Stimulated activated CD8-positive, alpha-beta memory T cell treated with anti-CD3 and anti-CD28 coated beads, Interleukin-12 subunit alpha, Interleukin-12 subunit beta, amount 100 ng/mL, for 24 hours (primary cell): ENCODE results near the gene SMPD3.

Experiments
- DNase-seq: peaks from one replicate; pipeline ENCODE4 v3.0.0-alpha.2; 2020; ENCODE audit errors: extremely low read depth

Gene SMPD3

DNA sequence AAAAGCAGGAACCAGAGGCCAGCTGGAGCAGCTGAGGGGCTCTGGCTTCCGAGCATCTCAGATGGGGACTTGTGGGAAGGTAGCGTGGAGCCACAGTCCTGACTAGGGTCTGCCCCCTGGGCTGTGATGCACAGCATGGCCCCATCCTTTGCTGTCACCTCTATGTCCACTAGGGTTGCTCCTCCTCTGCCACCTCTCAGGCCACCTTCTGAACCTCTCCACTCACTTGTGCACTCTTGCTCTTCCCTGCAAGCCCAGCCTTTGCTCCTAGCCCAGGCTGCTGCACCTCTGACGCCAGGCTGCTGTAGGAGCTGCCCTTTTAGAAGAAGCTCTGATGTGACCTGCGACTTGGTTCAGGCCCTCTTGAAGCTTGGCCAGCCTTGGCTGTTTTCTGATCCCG lies 24.3 kb upstream of the SMPD3 start:
- DNase-seq = no peak

DNA sequence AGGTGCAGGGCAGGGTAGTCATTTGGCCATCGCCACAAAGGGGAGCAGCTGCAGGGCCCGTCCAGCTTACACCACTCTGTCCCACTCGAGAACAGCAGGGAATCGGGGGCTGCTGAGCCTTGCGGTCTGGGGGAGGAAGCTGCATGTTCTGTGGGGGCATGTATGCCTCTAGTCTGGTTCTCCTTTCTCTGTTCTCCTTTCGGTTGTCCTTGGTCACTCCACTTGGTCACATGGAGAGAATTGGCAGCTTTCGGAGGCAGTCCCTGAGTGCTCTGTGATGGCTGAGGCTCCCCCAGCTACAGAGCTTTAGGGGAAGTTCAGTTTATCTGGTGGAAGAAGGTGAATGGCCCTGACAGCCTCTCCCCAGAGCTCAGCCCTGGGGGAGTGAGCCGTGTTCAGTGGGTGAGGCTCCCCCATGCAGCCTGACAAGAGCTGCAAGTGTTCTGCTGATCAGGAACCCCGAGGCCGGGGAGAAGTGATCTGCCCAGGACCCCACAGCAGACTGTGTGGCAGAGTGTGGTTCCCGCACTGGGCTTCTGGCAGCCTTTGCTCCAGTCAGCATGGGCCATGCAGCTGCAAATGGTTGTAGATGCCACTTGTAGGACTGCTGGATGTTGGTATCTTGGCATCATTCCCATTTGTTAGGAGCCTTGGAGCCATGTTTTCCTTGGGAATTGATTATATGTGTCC lies 22.3 kb upstream of the SMPD3 start:
- no peak for DNase-seq

DNA sequence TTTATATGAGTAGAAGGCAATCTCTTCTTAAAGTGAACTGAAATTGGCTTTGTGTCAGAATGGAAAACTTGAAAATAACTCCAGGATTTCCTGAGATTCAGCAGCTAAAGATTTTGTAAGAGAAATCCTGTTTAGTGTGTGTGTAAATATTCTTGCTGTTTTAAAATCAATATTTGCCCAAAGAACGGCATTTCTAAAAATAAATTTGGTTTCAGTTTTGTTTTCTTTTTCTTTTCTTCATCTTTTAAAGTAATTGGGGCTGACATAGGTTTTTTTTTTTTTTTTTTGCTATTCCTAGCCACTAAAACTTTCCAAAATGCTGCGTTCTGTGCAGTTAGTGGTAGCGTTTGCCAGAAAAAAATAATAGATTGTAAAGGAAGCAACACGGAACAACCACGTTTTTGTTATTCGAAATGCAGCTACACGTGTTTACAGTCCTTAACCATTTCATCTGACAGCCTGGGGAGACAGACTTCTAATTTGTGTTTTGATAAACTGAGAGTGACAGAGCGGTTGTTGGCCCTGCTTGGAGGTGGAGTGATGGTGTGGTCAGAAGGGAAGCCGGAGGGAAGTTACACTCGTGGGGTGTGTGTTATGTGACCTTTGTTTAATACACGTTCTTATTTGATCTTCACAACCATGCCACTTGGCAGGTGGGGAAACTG lies 21.6 kb upstream of the SMPD3 start:
- DNase-seq = no peak

DNA sequence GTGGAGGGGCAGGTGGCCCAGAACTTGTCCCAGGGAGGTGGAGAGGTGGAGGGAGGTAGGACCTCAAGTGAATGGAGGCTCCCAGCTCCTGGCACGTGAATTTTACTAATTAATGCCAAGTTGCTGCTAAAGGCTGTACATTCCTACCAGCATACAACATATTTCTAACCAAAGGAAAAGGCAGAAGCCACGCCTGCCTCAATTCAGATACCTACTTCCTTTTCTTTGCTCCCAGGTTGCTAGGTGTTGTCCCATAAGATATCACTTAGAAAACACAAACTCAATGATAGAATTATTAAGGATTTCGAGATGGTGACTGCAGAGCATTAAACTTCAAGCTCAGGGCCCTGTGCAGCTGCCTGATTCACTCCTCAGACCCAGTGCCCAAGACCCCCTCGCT lies 20.5 kb upstream of the SMPD3 start:
- DNase-seq = no peak

DNA sequence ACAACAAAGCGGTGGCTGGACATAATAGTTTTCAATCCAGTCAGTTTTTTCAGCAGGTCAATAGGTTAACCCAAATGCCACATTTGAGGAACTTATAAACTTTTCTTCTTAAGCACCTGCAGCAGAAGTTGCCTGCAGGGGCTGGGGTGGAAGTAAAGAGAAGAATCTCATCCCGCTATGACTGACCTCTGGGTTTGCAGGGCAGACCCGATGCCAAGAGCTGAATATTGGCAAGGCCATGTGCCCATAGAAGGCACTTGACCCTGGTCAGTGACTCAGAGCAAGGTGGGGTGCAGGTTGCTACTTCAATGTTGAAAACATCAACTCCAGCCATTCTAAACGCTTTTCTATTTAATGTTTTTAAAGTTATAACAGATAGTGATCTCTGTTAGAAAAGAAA lies 17.9 kb upstream of the SMPD3 start:
- DNase-seq = no peak

DNA sequence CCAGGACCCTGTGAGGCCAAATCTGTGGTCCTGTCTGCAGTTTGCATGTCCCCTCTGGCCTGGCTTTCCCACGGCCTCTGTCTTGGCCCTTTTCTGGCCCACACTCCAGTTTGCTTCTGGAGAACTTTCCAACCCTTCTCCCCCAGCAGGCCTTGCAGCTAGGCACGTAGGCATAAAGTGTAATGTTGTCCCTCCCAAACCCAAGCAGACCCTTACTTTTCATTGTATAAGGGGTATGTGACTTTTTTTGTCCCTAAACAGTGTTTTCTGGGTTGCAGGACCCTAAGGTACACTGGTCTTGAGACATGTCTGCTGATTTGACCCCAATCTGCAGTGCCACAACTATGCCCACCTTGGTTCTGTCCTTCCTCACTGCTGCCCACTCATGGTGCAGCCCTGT lies 15.6 kb upstream of the SMPD3 start:
- no peak for DNase-seq

DNA sequence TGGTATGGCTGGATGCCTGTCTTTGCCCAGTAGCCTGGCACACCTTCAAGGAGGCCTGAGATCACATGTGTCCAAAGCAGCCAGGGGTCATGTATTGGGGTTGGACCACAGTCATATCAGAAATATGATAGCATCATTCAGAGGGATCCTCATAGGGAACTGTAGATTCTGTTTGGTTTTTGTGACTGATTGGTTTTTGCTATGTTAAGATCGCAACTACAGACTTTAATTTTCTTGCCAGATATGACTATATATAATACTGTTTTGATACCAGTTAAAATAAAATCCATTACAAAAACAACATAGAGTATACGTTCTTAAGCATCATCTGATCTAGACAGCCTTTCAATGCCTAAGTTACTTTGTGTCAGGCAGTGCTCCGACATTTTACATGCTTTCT lies 11.8 kb upstream of the SMPD3 start:
- DNase-seq = no peak

DNA sequence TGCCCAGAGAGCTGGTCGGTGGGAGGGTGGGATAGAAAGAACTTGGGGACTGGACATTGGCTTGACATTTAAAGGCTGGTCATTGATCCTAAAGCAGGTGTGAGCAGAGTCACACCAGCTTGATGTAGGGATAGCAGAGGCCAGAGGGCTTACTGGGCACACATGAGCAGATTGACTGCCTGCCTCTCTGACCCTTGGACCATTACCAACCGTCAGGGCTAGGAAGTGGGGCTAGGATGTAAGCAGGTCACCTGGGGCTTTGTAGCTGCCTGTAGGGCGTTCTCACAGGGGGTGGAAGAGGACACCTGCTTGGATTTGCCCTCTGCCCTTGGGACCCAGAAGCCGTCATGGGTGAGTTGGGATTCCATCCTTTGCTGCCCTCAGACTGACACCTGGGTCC lies 11.1 kb upstream of the SMPD3 start:
- DNase-seq = no peak

DNA sequence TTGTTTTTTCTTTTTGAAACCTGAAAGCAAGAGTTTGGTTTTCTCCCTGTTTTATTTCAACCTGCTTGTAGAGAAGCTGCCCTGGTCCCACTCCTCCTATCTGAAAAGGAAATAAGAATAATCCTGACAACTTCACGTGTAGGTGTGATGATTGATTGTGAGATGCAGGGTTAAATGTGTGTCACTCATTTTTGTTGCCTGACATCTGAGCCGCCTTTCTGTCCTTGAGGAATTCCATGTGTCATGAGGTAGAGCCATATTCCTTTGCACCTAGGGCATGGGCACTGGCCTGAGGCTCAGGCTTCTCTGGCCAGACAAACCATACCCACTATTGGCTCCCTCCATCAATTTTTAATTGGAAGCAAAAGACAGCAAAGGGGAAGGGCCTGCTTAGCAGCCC lies 10.2 kb upstream of the SMPD3 start:
- no peak for DNase-seq

DNA sequence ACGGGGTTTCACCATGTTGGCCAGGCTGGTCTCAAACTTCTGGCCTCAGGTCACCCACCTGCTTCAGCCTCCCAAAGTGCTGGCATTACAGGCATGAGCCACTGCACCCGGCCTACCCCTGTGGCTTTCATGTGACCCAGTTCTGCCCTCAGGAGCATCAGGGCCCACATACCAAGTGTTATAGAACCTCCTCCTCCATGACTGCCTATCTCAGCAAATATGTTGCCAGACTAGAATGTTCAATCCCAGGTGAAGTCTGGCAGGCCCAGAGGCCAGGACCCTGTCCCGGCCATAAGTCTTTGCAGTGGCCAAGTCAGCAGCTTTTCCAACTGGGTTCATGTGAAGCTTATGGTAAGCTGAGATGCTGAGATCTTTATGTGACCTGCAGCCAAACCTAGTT lies 9.8 kb upstream of the SMPD3 start:
- DNase-seq = no peak

DNA sequence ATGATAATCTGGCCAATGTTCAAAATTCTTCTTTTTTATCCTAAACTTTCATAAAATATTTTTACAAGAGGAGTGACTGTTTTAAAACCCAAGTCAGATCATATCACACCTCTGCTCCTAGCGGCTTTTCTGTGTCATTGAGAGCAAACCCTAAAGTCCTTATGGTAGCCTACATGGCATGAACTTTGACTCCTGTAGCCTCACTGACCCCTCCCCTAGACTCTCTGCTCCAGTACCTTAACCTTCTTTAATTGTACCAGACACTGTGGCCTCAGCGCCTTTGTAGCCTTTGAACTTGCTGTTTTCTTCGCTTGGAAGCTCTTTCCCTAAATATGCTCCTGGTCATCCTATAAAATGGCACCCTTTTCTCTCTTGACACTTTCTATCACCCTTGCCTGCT lies 7.3 kb upstream of the SMPD3 start:
- no peak for DNase-seq

DNA sequence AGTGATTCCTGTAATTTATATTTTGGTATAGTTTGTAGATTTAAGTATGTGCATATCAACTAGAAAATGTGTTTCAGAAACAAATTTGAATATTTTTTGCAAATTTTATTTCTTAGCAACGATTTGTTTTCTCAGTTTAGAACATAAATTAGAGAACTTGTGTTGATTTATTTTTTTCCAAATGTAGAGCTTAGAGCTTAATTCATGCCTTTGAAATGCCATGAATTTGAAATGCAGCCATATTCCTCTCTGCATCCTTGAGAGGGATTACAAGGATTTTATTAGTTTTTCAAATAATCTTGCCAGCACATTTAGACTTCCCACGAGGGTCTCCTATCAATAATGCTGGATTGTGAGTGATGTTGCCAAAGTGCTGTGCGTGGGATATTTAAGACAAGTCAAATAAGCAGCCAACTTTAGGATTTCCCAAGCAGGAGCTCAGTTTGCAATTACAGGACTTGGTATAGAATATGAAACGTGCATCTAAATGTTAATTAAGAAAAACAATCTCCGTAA lies 6.7 kb upstream of the SMPD3 start:
- DNase-seq = no peak

DNA sequence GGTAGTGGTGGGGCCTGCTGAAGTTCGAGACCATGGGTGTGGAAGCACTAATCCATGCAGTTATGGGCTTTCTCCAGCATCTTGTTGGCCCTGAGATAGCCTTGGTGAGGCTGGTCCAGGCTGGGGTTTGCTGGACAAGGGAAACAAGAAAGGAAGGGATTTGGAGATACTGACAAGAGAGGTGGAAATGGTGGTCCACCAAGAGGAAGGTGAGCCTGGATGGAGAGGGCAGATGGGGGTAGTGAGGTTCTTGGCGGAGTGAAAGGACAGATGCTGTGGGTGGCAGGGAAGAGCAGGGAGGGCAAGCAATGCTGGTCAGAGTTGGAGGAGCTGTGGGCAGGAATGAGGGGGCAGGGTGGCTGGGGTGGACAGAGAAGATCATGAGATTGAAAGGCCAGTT lies 5.5 kb upstream of the SMPD3 start:
- no peak for DNase-seq

DNA sequence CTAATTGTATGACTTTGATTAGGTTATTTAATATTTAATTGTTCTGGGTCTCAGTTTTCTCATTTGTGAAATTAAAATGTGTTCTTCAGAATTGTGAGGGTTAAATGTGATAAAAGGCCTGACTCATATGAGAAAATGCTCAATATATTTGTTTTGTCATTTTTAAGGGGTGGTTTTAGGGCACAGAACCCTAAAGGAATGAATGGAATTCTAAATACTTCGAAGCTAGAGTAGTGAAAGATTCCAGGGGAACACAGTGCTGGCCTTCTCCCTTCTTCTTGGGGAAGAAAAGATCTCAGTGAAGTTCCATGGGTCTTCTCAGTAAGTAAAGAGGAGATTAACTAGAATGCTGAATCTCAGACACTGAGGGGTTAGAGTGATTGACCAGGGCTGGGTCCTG lies 3.9 kb upstream of the SMPD3 start:
- DNase-seq = no peak

DNA sequence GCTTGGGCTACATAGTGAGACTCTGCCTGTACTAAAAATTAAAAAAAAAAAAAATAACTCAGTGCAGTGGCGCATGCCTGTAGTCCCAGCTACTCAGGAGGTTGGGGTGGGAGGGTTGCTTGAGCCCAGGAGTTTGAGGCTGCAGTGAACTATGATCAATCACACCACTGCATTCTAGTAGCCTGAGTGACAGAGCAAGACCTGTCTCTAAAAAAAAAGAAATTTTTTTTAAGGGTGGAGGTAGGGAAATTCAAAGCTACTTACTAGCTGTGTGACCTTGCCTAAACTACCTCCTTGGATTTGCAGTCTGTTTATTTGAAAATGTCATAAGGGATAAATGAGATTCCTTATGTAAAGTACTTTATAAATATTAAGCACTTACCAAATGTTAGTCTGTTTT lies 3.4 kb upstream of the SMPD3 start:
- DNase-seq = no peak

DNA sequence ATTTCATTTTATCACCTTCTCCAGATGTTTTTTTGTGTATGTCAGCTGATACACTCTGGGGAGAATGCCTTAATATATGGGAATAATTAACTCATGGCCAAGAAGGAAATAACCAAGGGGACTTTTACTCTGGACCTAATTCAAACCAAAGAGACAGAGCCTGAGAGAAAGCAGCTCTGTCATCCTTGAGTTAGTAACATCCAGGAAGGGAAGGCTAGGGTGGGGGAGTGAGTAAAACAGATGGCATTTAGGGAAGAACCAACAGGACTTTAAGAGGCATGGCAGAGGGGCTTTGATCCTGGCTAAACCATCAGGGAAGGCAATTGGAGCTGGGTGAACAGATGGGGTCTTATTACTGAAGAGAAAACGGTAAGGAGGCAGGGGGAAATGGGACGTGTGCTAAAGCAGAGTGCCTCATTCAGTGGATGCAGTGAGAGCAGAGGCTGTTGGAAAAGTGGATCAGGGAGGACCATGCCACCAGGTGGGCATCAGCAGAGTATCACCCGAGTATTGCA lies 2.5 kb upstream of the SMPD3 start:
- DNase-seq = no peak

DNA sequence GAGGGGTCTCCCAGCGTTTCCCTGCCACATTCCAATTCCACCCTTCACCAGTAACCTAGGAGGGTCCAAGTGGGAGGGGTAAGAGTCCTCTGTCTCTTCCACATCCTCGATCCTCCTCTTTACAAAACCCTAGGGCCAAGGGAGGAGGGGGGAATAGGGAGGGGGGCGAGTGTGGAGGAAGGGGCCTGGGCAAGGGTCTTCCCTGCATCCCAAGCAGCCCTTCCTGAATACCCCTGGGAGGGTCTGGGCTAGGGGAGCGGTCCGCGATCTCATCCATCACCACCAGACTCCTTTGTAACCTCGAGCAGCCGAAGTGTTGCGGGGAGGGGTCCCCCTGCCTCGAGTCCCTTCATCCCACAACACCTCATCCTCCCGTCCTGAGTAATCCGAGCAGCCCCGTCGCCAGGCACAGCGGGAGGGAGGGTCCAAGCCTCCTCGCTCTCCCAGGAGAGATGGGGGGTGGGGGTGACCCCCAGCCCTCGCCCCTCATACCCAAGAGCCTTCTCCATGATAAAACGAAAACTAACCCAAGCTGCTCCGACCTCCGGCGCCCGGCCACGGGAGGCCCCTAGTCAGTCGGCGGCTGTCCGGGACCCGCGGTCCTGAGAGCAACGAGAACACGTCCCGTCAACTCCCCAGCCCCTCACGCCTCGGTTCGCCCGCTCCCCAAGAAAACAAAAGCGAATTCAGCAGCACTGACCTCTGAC lies 502 bp downstream of the SMPD3 start:
- no peak for DNase-seq

DNA sequence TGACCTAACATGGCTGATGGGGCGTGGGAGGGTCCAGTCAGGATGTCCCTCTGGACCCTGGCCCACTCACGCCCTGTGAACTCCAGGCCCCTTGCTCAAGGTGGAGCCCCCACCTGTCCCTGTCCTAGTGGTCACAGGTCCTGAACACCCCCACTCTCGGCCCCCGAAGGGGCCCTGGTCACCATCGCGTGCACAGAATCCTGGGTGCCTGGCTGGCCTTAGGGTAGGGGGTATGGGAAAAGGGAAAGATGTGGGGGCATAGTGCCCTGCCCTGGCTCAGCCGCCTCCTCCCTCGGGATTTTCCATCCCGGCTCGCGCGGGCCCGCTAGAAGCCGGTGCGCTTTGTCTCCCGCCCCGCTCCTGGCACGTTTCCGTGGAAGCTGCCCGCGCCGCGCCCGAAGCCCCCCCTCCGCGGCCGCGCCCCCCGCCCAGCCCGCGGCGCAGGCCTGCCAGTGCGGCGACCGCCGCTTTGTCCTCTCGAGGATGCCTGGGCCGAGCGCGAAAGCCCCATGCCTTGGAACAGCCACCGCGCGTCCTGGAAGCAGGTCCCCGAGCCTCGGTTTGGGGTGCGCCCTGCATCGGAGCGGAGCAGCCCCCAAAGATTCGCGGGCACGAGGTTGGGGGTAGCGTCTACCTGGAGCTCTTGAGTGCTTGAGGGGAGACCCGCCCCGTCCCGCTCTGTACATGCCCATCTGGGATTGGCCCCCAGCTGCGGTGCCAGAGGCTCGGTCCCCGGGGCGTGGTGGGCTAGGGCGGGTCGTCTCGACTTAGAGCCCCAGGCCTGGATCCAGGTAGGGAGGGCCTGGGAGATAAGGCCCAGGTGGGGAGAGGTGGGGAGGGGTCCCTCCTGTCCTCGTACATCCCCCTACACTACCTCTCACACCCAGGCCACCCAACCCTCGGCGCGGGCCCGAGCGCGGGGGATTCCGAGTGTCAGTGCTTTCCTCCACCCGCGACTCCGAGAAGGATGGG lies 1.3 kb downstream of the SMPD3 start:
- no peak for DNase-seq

DNA sequence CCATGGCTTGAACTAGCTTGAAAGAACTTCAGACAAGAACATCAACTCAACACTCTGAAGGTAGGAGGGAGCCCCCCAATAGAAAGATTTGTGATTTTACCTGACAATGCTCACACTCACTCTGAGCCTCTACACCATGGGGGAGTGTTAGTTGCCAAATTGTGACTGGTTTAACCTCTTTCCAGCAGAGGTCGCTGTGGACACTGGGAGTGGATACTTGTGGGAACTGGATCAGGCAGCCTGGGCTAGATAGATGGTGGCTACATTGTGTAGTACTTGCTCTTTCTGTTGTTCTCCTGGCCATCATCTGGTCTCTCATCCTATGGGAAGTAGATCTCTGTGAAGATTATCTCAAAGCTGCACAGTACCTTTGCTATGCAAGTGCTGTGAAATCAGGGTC lies 2.9 kb downstream of the SMPD3 start:
- no peak for DNase-seq

DNA sequence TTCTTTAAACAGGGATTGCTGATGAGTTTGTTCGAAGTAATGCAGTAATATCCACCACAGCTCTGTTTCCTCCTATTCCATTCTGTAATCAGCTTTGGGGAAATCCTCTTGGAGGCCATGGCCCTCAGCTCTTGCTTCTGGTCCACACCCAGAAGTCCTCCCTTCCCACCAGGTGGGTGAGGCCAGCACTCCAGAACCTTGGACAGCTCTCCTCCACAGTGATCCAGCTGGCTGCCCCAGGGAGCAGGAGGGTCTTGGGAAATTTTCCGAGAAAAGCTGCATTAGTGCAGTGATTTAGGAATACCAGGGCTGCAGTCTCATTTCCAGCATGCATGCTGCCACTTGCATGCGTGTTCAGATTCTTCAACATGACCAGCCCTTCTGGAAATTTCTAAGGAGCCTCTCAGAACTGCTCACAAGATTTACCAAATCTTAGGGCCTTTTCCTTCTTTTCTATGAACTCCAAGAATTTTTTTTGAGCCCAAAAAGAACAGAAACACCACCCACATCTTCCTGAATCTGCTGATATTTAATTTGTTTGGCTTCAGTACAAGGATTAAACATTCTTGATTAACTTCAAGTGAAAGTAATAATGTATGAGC lies 4.2 kb downstream of the SMPD3 start:
- DNase-seq = no peak

DNA sequence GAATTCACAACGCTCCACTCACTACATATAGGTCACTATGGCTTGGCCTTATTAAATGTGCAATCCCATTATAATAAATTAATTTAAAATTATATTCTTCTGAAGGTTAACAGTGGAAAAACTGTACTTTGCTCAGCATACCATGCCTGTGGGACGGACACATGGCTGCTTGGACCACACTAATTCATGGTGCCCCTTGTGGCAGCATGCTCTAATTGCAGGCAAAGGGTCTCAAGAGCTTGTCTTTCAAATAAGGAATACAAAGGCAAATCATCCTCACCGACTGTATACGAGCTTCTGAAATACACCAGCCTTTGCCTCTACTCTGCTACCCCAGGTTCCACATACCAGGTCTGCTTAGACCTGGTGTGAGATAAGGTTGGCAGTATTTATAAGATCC lies 11.7 kb downstream of the SMPD3 start:
- DNase-seq = no peak
